DND-41 (cell line): ENCODE results near the gene EML6.

Experiments used
- ATAC-seq: fragments of 200-7000 bp; cut with Tn5 transposase; 3 replicates; pipeline ENCODE4 v1.9.1; 2021; ENCODE audit warnings: low read depth; ENCODE audit not compliant: insufficient read depth
- DNase-seq: peaks from one replicate; pipeline ENCODE4 v3.0.0-alpha.2; 2020
- H2AFZ ChIP-seq: 2 replicates; pipeline ENCODE4 v1.6.0; 2012; ENCODE audit warnings: low read depth, low read length
- H3K27ac ChIP-seq: 2 replicates; pipeline ENCODE4 v1.5.1; 2012; ENCODE audit warnings: low read length, inconsistent platforms
- H3K27me3 ChIP-seq: fragments of 200-600 bp; sonication (generic); 2 replicates; pipeline ENCODE4 v1.6.0; 2012; ENCODE audit warnings: low read length, mild to moderate bottlenecking, inconsistent platforms; ENCODE audit not compliant: insufficient read depth, poor library complexity
- H3K36me3 ChIP-seq: 2 replicates; pipeline ENCODE4 v1.5.1; 2012; ENCODE audit warnings: low read length, inconsistent platforms; ENCODE audit not compliant: insufficient read depth
- H3K4me1 ChIP-seq: 2 replicates; pipeline ENCODE4 v1.5.1; 2012; ENCODE audit warnings: mild to moderate bottlenecking, low read length; ENCODE audit not compliant: insufficient read depth
- H3K4me2 ChIP-seq: 2 replicates; pipeline ENCODE4 v1.6.0; 2012; ENCODE audit warnings: mild to moderate bottlenecking, moderate library complexity, low read length, inconsistent platforms; ENCODE audit not compliant: insufficient read depth
- H3K4me3 ChIP-seq, 2 experiments: fragments of 200-600 bp in 1 of 2; shearing (Covaris generic) in 1 of 2; 2 replicates each; pipeline ENCODE4 v1.5.1; 2012 to 2016; ENCODE audit warnings: inconsistent platforms in 2 of 2, low read length in 2 of 2, mild to moderate bottlenecking in 2 of 2, low read depth in 1 of 2, moderate library complexity in 1 of 2
- H3K79me2 ChIP-seq: 2 replicates; pipeline ENCODE4 v1.6.0; 2012; ENCODE audit warnings: low read length, inconsistent platforms; ENCODE audit not compliant: insufficient read depth
- H3K9ac ChIP-seq: 2 replicates; pipeline ENCODE4 v1.6.0; 2012; ENCODE audit warnings: low read depth, mild to moderate bottlenecking, inconsistent platforms, low read length, moderate library complexity
- H3K9me3 ChIP-seq: 2 replicates; pipeline ENCODE4 v1.5.1; 2012; ENCODE audit warnings: low read length, moderate library complexity, mild to moderate bottlenecking, inconsistent platforms; ENCODE audit not compliant: insufficient read depth, severe bottlenecking
- H4K20me1 ChIP-seq: 2 replicates; pipeline ENCODE4 v1.6.0; 2012; ENCODE audit warnings: low read length; ENCODE audit not compliant: insufficient read depth
- EZH2 ChIP-seq: IDR thresholded peaks from 3 replicates; pipeline ENCODE4 v1.6.1; 2012; ENCODE audit warnings: borderline replicate concordance, low read depth, mild to moderate bottlenecking, moderate library complexity, low read length, inconsistent platforms; ENCODE audit not compliant: severe bottlenecking
- TF ChIP-seq, protein P1 (sequence below): IDR thresholded peaks from 2 replicates; pipeline ENCODE4 v1.5.1; 2012; ENCODE audit warnings: borderline replicate concordance, low read length, moderate library complexity, mild to moderate bottlenecking; ENCODE audit not compliant: poor library complexity, severe bottlenecking; ENCODE audit errors: extremely low read depth

Gene EML6

DNA sequence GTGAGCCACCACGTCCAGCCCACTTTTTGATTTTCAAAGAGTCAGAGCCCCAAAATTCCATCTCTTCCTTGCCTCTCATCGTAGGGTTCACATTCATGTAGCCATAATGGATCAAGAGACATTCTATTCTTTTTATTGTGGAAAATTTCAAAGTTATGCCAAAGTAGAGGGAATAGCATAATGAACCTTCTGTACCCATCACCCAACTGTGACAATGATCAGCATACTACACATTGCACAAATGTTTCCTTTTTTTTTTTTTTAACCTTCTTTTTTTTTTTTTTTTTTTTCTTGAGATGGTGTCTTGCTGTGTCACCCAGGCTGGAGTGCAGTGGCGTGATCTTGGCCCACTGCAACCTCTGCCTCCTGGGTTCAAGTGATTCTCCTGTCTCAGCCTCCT, 162.4 kb downstream of the EML6 start:
- Histone ChIP-seq H3K4me1 (peaks cover 5% of the 10 kb centered on the region; the same call in 1 of the 2 replicates), H3K36me3 (no peaks in the 10 kb centered on the region), H4K20me1 (no peaks in the 10 kb centered on the region), H2AFZ (no peak overlapping the region), H3K9me3 (no peaks in the 10 kb centered on the region), H3K4me3 (no peak overlapping the region), H3K79me2 (no peaks in the 10 kb centered on the region), H3K4me2 (no peak overlapping the region), H3K27me3 (no peaks in the 10 kb centered on the region), H3K9ac (no peak overlapping the region), H3K27ac (no peak overlapping the region)
- ATAC-seq (no peak), DNase-seq (no peak)
- TF ChIP-seq EZH2 = no peak
- TF ChIP-seq, protein P1, sequence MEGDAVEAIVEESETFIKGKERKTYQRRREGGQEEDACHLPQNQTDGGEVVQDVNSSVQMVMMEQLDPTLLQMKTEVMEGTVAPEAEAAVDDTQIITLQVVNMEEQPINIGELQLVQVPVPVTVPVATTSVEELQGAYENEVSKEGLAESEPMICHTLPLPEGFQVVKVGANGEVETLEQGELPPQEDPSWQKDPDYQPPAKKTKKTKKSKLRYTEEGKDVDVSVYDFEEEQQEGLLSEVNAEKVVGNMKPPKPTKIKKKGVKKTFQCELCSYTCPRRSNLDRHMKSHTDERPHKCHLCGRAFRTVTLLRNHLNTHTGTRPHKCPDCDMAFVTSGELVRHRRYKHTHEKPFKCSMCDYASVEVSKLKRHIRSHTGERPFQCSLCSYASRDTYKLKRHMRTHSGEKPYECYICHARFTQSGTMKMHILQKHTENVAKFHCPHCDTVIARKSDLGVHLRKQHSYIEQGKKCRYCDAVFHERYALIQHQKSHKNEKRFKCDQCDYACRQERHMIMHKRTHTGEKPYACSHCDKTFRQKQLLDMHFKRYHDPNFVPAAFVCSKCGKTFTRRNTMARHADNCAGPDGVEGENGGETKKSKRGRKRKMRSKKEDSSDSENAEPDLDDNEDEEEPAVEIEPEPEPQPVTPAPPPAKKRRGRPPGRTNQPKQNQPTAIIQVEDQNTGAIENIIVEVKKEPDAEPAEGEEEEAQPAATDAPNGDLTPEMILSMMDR = no peak

DNA sequence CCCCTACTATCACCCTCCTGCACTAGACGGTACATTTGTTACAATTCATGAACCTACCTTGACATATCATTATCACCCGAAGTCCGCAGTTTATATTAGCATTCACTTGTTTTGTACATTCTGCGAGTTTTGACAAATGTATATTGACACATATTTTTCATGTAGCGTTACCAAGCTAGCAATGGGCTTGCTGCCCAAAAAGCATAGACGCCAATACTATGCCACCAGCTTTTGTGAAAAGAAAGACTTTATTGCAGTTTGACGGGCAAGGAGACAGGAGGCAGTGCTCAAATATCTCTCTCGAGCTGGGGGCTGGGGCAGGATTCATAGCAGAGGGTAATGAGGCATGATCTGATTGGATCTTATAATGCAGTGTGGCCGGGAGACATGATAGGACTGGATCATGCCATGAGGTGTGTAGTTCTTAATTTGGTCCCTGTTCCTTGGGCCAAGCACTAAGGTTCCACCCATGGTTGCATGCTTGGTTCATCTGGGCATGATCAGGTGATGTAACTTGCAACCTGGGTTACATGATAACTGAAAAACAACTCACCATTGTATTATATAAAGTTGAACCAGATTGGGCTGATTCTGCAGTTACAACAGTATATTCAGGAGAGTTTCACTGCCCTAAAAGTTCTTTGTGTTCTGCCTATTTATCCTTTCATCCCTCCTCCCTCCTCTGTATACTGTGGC, 164.5 kb downstream of the EML6 start:
- H4K20me1 ChIP-seq = no peaks in the 10 kb centered on the region
- H2AFZ ChIP-seq = no peak overlapping the region
- H3K27me3 ChIP-seq = no peaks in the 10 kb centered on the region
- no peak overlapping the region for H3K9ac ChIP-seq
- no peak for TF ChIP-seq EZH2
- TF ChIP-seq, protein P1 = no peak
- no peaks in the 10 kb centered on the region for H3K36me3 ChIP-seq
- no peaks in the 10 kb centered on the region for H3K4me1 ChIP-seq
- H3K79me2 ChIP-seq = no peaks in the 10 kb centered on the region
- no peak overlapping the region for H3K4me3 ChIP-seq
- H3K9me3 ChIP-seq = no peaks in the 10 kb centered on the region
- no peak for DNase-seq
- H3K27ac ChIP-seq = no peak overlapping the region
- H3K4me2 ChIP-seq = no peak overlapping the region
- no peak for ATAC-seq

DNA sequence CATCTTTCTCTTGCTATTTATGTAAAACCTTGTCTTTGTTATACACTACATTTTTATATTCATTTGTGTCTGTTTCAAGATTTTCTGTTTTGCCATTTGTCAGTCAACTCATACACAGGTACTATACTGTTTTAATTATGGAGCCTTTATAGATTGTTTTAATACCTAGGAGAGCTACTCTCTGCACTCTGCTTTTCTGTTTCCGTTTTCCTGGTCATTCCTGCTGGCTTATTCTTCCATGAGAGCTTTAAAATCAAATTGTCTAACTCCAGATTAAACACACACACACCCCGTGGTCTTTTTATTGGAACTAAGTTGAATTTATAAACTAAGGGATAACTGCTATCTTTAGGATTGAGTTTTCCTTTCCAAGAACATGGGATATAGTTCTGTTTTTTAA, 165.6 kb downstream of the EML6 start:
- H3K36me3 ChIP-seq = no peaks in the 10 kb centered on the region
- no peaks in the 10 kb centered on the region for H4K20me1 ChIP-seq
- TF ChIP-seq, protein P1 = no peak
- TF ChIP-seq EZH2 = no peak
- DNase-seq = no peak
- no peaks in the 10 kb centered on the region for H3K4me1 ChIP-seq
- no peaks in the 10 kb centered on the region for H3K27me3 ChIP-seq
- no peaks in the 10 kb centered on the region for H3K79me2 ChIP-seq
- no peaks in the 10 kb centered on the region for H3K9me3 ChIP-seq
- H3K9ac ChIP-seq = no peak overlapping the region
- no peak overlapping the region for H3K4me2 ChIP-seq
- H3K4me3 ChIP-seq = no peak overlapping the region
- no peak for ATAC-seq
- H3K27ac ChIP-seq = no peak overlapping the region
- no peak overlapping the region for H2AFZ ChIP-seq

DNA sequence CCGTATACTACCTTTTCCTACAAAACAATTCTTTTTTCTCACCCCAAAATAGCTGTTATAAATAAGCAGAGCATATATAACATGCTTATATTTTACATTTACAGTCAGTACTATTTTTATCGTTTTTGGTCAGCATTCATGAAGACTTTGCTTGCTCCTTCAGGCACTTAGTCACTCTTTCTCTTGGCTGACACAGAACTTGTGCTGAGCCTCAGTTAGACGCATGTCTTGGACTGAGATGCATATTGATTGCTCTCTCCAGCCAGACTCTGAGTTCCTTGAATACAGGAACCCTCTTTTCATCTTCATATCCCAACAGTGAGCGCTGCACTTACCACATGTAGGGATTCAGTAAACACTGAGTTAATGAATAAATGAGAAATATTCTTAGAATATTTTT, 168.4 kb downstream of the EML6 start:
- Histone ChIP-seq H3K9me3 (peaks cover 5% of the 10 kb centered on the region), H3K9ac (no peak overlapping the region), H3K27ac (no peak overlapping the region), H4K20me1 (no peaks in the 10 kb centered on the region), H3K4me3 (no peak overlapping the region), H3K79me2 (no peaks in the 10 kb centered on the region), H3K27me3 (no peaks in the 10 kb centered on the region), H3K4me1 (no peaks in the 10 kb centered on the region), H2AFZ (no peak overlapping the region), H3K4me2 (no peak overlapping the region), H3K36me3 (no peaks in the 10 kb centered on the region)
- DNase-seq (no peak), ATAC-seq (no peak)
- TF ChIP-seq, protein P1 = no peak
- TF ChIP-seq EZH2 = no peak
